ENCODE measurements around the gene ARHGAP45. TPM values are rescaled to one million over a fixed set of nuclear protein-coding genes. Genes with fewer than 3 reads are reported as not detected.

Gene ARHGAP45
- total RNA-seq, 4 donors from 2014 or later: 9.5 to 29.8 (median 14.6) TPM

GRCh38 chr19:1086613-1087012, 19.6 kb downstream of the ARHGAP45 start:
- H3K9me3 ChIP-seq: no peaks in the 10 kb centered on the region
- H3K27ac ChIP-seq: peak overlapping the region in 2 of 4 donors; percentile 11 to 65
- no peak for ATAC-seq
- no peak overlapping the region for H3K4me3 ChIP-seq
- H3K4me1 ChIP-seq: peaks cover 0 to 50% (median 24%) of the 10 kb centered on the region in 3 donors
- 80 to 94% methylated on average over 9 to 19 of the region's 21 CpGs for WGBS, 2 donors (ENCODE audit: low coverage in 1 of 2)
- no peak for TF ChIP-seq POLR2AphosphoS5 (IDR thresholded peaks at IDR 0.05)
- no peak for TF ChIP-seq POLR2A (IDR thresholded peaks at IDR 0.05)
- peaks cover 30% of the 10 kb centered on the region for H3K27me3 ChIP-seq
- peaks cover 0 to 61% of the 10 kb centered on the region in 2 donors for H3K36me3 ChIP-seq

- peaks cover 17% of the 10 kb centered on the region for H3K27me3 ChIP-seq
- H3K9me3 ChIP-seq: no peaks in the 10 kb centered on the region
- TF ChIP-seq CTCF (IDR thresholded peaks at IDR 0.05): no peak
- no peak for TF ChIP-seq POLR2AphosphoS5 (IDR thresholded peaks at IDR 0.05)
- TF ChIP-seq EP300 (IDR thresholded peaks at IDR 0.05): no peak
- TF ChIP-seq POLR2A (IDR thresholded peaks at IDR 0.05): no peak
- H3K4me3 ChIP-seq: no peak overlapping the region
- peak overlapping the region in 3 of 4 donors; percentile 61 to 66 (median 65) for H3K27ac ChIP-seq
- peak; percentile 69 for ATAC-seq
- peaks cover 0 to 45% (median 18%) of the 10 kb centered on the region in 3 donors for H3K4me1 ChIP-seq
- 61 to 65% methylated on average over 3 to 19 of the region's 27 CpGs for WGBS, 2 donors (ENCODE audit: low coverage in 1 of 2)
- peaks cover 0 to 74% of the 10 kb centered on the region in 2 donors for H3K36me3 ChIP-seq
These were observed 20.9 kb downstream of the ARHGAP45 start for GRCh38 chr19:1087813-1088415.

GRCh38 chr19:1088416-1089010, 21.5 kb downstream of the ARHGAP45 start:
- peak; percentile 60 for ATAC-seq
- peaks cover 0 to 80% of the 10 kb centered on the region in 2 donors for H3K36me3 ChIP-seq
- no CpG with 5 or more reads among the region's 27 CpGs for WGBS, 2 donors (ENCODE audit: low coverage in 1 of 2)
- no peak overlapping the region for H3K4me3 ChIP-seq
- H3K4me1 ChIP-seq: peaks cover 0 to 45% (median 22%) of the 10 kb centered on the region in 3 donors
- H3K27ac ChIP-seq: peak overlapping the region in 3 of 4 donors; percentile 61 to 66 (median 65)
- no peaks in the 10 kb centered on the region for H3K9me3 ChIP-seq
- TF ChIP-seq POLR2A (IDR thresholded peaks at IDR 0.05) (no peak), POLR2AphosphoS5 (IDR thresholded peaks at IDR 0.05) (no peak), EP300 (IDR thresholded peaks at IDR 0.05) (no peak), CTCF (IDR thresholded peaks at IDR 0.05) (no peak)
- peaks cover 11% of the 10 kb centered on the region for H3K27me3 ChIP-seq

- no peak for ATAC-seq
- WGBS, 2 donors (ENCODE audit: low coverage in 1 of 2): no CpG with 5 or more reads among the region's 32 CpGs
- peaks cover 3% of the 10 kb centered on the region for H3K27me3 ChIP-seq
- no peaks in the 10 kb centered on the region for H3K9me3 ChIP-seq
- H3K4me3 ChIP-seq: no peak overlapping the region
- peaks cover 0 to 83% of the 10 kb centered on the region in 2 donors for H3K36me3 ChIP-seq
- H3K27ac ChIP-seq: peak overlapping the region in 2 of 4 donors; percentile 61 to 65
- TF ChIP-seq POLR2A (IDR thresholded peaks at IDR 0.05) (no peak), EP300 (IDR thresholded peaks at IDR 0.05) (no peak), POLR2AphosphoS5 (IDR thresholded peaks at IDR 0.05) (no peak), CTCF (IDR thresholded peaks at IDR 0.05) (no peak)
- peaks cover 0 to 51% (median 30%) of the 10 kb centered on the region in 3 donors for H3K4me1 ChIP-seq
These were observed 22.3 kb downstream of the ARHGAP45 start for GRCh38 chr19:1089126-1089771.

GRCh38 chr19:1089891-1090290, 22.9 kb downstream of the ARHGAP45 start:
- no peak overlapping the region for H3K27ac ChIP-seq
- no peak for TF ChIP-seq EP300 (IDR thresholded peaks at IDR 0.05)
- no peak for TF ChIP-seq POLR2A (IDR thresholded peaks at IDR 0.05)
- ATAC-seq: no peak
- no peaks in the 10 kb centered on the region for H3K9me3 ChIP-seq
- peaks cover 0 to 56% (median 31%) of the 10 kb centered on the region in 3 donors for H3K4me1 ChIP-seq
- H3K27me3 ChIP-seq: no peaks in the 10 kb centered on the region
- H3K4me3 ChIP-seq: no peak overlapping the region
- WGBS, 2 donors (ENCODE audit: low coverage in 1 of 2): 78% methylated on average over 3 of the region's 22 CpGs; no CpG with 5 or more reads in 1 of the 2 donors
- peaks cover 0 to 83% of the 10 kb centered on the region in 2 donors for H3K36me3 ChIP-seq

All from gastroesophageal sphincter (tissue), 4 donors.